Stimulated activated CD4-positive, alpha-beta T cell treated with anti-CD3 and anti-CD28 coated beads, Interleukin-12 subunit alpha, Interleukin-12 subunit beta, amount 100 ng/mL, for 4 hours (primary cell): ENCODE measurements around the gene LSAMP.
"Not testable (repeated sequence)": the region's sequence is repeated elsewhere in the genome, so short reads cannot be mapped to it uniquely, and the experiment has no call there.

Experiments
- DNase-seq: peaks from one replicate; pipeline ENCODE4 v3.0.0-alpha.2; 2020

LSAMP gene

GRCh38 chr3:116087426-116087825 is 357.9 kb downstream of the LSAMP start:
- no peak for DNase-seq

- no peak for DNase-seq
These were observed 360.1 kb downstream of the LSAMP start for GRCh38 chr3:116084999-116085791.

GRCh38 chr3:116083683-116084082 is 361.6 kb downstream of the LSAMP start:
- DNase-seq, result no peak

GRCh38 chr3:116078561-116078960 is 366.7 kb downstream of the LSAMP start:
- no peak for DNase-seq

- DNase-seq, result no peak
These were observed 367.7 kb downstream of the LSAMP start for GRCh38 chr3:116077557-116077956.

- DNase-seq, result no peak
These were observed 368.2 kb downstream of the LSAMP start for GRCh38 chr3:116077059-116077458.

GRCh38 chr3:116070516-116071278 is 374.6 kb downstream of the LSAMP start:
- not testable (repeated sequence) for DNase-seq

- no peak for DNase-seq
These were observed 375.2 kb downstream of the LSAMP start for GRCh38 chr3:116070061-116070460.

- DNase-seq, result no peak
These were observed 376.3 kb downstream of the LSAMP start for GRCh38 chr3:116069024-116069423.

- DNase-seq, result no peak
These were observed 378.0 kb downstream of the LSAMP start for GRCh38 chr3:116067326-116067725.

GRCh38 chr3:116065501-116065900 is 379.8 kb downstream of the LSAMP start:
- DNase-seq, result no peak

GRCh38 chr3:116064646-116065045 is 380.6 kb downstream of the LSAMP start:
- DNase-seq, result no peak

- DNase-seq, result no peak
These were observed 385.7 kb downstream of the LSAMP start for GRCh38 chr3:116059421-116060096.

- DNase-seq, result no peak
These were observed 386.4 kb downstream of the LSAMP start for GRCh38 chr3:116058844-116059243.

GRCh38 chr3:116057400-116058006 is 387.8 kb downstream of the LSAMP start:
- no peak for DNase-seq

- no peak for DNase-seq
These were observed 389.0 kb downstream of the LSAMP start for GRCh38 chr3:116056280-116056679.

GRCh38 chr3:116053017-116053416 is 392.3 kb downstream of the LSAMP start:
- DNase-seq, result no peak

GRCh38 chr3:116052602-116053001 is 392.7 kb downstream of the LSAMP start:
- DNase-seq, result no peak

- DNase-seq, result no peak
These were observed 393.7 kb downstream of the LSAMP start for GRCh38 chr3:116051586-116051985.

GRCh38 chr3:116051040-116051439 is 394.2 kb downstream of the LSAMP start:
- no peak for DNase-seq

GRCh38 chr3:116050311-116050915 is 394.9 kb downstream of the LSAMP start:
- no peak for DNase-seq

GRCh38 chr3:116048991-116049390 is 396.3 kb downstream of the LSAMP start:
- DNase-seq, result no peak

GRCh38 chr3:116046350-116046749 is 398.9 kb downstream of the LSAMP start:
- no peak for DNase-seq
